Fibroblast of villous mesenchyme (primary cell): ENCODE data around the gene CDH4. TPM values are rescaled to one million over a fixed set of nuclear protein-coding genes. Genes with fewer than 3 reads are reported as not detected.

ENCODE experiments used
- DNase-seq: peaks from one replicate; pipeline ENCODE4 v3.0.0-alpha.2; 2010; ENCODE audit warnings: low read depth
- H3K4me3 ChIP-seq: 2 replicates; pipeline ENCODE4 v1.5.1; 2011; ENCODE audit warnings: low read depth, mild to moderate bottlenecking, low read length
- total RNA-seq: library from RNA; depleted of rRNA; stranded (reverse); fragments of >200 nt; gene quantifications from 2 replicates; pipeline ENCODE4 v1.2.3, GENCODE V29; 2012
- TF ChIP-seq, protein P1 (sequence below): IDR thresholded peaks from 2 replicates; pipeline ENCODE4 v1.5.1; 2012; ENCODE audit warnings: low read depth, mild to moderate bottlenecking, low read length; ENCODE audit not compliant: insufficient read depth

CDH4 gene
- total RNA-seq, 1 donor = 1.7 TPM

- H3K4me3 ChIP-seq = no peak overlapping the region
- TF ChIP-seq, protein P1, sequence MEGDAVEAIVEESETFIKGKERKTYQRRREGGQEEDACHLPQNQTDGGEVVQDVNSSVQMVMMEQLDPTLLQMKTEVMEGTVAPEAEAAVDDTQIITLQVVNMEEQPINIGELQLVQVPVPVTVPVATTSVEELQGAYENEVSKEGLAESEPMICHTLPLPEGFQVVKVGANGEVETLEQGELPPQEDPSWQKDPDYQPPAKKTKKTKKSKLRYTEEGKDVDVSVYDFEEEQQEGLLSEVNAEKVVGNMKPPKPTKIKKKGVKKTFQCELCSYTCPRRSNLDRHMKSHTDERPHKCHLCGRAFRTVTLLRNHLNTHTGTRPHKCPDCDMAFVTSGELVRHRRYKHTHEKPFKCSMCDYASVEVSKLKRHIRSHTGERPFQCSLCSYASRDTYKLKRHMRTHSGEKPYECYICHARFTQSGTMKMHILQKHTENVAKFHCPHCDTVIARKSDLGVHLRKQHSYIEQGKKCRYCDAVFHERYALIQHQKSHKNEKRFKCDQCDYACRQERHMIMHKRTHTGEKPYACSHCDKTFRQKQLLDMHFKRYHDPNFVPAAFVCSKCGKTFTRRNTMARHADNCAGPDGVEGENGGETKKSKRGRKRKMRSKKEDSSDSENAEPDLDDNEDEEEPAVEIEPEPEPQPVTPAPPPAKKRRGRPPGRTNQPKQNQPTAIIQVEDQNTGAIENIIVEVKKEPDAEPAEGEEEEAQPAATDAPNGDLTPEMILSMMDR = no peak
- DNase-seq = no peak
Observed at GRCh38 chr20:61688411-61688810, 436.4 kb downstream of the CDH4 start.

DNA sequence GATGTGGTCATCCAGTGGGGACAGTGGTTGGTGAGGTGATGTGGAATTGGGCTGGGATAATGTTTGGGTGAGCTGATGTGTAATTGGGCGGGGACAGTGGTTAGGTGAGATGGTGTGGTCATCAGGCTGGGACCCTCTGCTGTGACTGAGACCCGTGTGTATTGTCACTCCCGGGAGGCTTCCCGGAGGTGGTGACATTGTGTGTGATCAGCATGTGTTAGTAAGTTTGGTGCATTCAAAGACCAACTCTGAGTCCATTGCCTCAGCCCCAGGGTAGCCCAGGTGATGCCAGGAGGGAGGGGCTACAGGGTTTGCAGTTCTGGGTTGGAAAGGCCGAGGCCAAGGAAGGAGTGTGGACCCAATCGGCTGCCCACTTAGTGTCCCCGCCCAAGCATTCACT lies 438.1 kb downstream of the CDH4 start:
- DNase-seq = no peak
- H3K4me3 ChIP-seq = no peak overlapping the region
- TF ChIP-seq, protein P1 = no peak

DNA sequence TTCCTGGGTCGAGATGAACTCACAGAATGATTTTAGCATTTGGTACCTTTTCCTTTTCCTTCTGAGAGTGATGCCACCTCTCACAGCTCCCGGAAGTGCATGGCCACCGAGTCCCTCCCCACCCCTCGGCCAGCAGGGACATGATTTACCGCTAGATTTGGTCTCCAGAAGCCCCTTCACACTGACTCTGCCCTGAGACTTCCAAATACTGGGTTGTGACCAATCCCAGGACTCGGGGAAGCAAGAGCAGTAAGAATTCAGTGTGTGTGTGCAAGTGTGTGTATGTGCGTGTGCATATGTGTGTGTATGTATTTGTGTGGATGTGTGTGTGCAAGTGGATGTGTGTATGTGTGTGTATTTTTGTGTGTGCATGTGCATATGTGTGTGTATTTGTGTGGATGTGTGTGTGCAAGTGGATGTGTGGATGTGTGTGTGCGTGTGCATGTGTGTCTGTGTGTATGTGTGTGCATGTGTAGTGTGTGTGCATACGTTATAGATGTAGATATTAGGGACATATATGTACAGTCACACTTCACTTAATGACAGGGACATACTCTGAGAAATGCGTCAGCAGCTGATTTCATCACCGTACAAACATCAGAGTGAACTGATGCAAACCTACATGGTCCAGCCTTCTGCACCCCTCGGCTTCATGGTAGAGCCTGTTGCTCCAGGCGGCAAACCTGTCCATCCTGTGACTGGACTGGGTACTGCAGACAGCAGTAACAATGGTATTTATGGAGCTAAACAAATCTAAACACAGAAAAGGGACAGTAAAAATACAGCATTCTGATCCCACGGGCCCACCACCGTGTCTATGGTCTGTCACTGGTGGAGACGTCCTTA lies 439.2 kb downstream of the CDH4 start:
- no peak for DNase-seq
- H3K4me3 ChIP-seq = no peak overlapping the region
- TF ChIP-seq, protein P1 = no peak

GRCh38 chr20:61691978-61692377 lies 439.9 kb downstream of the CDH4 start:
- no peak for DNase-seq
- no peak overlapping the region for H3K4me3 ChIP-seq
- TF ChIP-seq, protein P1 = no peak

GRCh38 chr20:61692479-61692878 lies 440.4 kb downstream of the CDH4 start:
- no peak overlapping the region for H3K4me3 ChIP-seq
- TF ChIP-seq, protein P1 = no peak
- DNase-seq = no peak

GRCh38 chr20:61693055-61693600 lies 441.1 kb downstream of the CDH4 start:
- DNase-seq = no peak
- TF ChIP-seq, protein P1 = no peak
- no peak overlapping the region for H3K4me3 ChIP-seq

GRCh38 chr20:61694682-61695081 lies 442.6 kb downstream of the CDH4 start:
- H3K4me3 ChIP-seq = no peak overlapping the region
- no peak for DNase-seq
- TF ChIP-seq, protein P1 = no peak
